Stimulated activated CD8-positive, alpha-beta memory T cell treated with anti-CD3 and anti-CD28 coated beads, Interleukin-12 subunit alpha, Interleukin-12 subunit beta, amount 100 ng/mL, for 24 hours (primary cell): ENCODE measurements around the gene RPTOR.

Experiments used
- DNase-seq: peaks from one replicate; pipeline ENCODE4 v3.0.0-alpha.2; 2020; ENCODE audit errors: extremely low read depth

The RPTOR gene

DNA sequence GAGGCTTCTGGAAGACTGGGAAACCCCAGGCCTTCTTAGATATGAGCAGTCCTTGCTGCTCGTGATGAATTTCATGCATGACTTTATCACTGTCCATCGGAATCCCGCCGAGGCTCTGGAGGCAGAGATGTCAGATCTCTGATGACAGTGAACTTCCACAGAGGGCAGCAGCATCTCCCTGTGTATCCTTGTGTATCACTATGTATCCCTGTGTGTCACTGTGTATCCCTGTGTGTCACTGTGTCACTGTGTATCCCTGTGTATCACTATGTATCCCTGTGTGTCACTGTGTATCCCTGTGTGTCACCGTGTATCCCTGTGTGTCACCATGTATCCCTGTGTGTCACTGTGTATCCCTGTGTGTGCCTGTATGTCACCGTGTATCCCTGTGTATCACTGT lies 286.9 kb downstream of the RPTOR start:
- DNase-seq: no peak

DNA sequence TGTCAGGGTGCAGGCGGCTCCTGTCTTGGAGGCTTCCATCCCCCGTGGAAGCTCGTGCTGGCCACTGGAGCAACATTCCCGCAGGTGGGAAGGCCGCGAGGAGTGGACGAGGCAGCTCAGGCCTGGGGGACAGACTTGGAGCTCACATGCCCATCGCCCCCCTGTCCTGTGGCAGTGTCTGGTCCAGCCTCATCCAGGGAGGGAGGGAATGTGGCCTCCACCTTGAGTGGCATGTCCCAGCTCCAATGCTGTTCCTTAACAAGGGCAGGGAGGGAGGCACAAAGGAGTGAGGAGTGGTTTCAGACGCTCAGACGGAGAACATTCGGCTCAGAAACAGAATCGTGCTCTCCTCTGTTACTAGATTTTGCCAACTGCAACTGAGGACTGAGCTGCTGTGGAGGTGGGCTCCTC lies 287.6 kb downstream of the RPTOR start:
- DNase-seq: no peak

DNA sequence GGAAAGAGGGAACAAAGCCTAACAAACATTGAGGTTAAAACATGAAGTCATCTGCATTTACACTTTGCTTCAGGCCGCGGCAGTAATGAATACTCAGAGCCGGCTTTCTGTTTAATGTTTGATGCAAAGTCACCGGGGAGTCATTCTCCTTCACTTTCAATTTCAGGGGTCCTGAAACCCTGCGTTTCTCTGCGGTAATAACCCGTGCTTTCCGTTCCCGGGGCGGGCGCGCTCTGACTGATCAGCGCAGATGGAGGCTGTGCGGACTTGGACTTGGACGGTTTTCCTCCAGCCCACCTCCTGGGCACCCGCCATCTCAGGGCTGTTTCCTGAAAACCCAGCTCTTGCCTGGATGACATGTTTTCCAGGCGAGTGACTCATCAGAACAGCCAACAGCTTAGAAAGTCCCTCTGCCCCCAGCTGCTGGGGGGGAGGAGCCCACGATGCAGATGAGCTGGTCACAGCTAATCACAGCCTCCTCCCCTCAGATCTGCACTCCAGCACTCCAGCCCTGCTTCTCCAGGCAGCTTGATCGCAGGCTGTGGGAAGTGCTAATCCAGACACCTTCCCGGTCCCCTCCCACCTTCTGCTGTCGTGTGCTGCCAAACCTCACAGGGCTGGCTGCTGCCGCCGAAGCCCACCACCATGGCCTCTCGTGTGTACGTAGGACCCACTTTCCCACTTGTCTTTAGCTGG lies 288.4 kb downstream of the RPTOR start:
- peak; percentile 60 for DNase-seq

DNA sequence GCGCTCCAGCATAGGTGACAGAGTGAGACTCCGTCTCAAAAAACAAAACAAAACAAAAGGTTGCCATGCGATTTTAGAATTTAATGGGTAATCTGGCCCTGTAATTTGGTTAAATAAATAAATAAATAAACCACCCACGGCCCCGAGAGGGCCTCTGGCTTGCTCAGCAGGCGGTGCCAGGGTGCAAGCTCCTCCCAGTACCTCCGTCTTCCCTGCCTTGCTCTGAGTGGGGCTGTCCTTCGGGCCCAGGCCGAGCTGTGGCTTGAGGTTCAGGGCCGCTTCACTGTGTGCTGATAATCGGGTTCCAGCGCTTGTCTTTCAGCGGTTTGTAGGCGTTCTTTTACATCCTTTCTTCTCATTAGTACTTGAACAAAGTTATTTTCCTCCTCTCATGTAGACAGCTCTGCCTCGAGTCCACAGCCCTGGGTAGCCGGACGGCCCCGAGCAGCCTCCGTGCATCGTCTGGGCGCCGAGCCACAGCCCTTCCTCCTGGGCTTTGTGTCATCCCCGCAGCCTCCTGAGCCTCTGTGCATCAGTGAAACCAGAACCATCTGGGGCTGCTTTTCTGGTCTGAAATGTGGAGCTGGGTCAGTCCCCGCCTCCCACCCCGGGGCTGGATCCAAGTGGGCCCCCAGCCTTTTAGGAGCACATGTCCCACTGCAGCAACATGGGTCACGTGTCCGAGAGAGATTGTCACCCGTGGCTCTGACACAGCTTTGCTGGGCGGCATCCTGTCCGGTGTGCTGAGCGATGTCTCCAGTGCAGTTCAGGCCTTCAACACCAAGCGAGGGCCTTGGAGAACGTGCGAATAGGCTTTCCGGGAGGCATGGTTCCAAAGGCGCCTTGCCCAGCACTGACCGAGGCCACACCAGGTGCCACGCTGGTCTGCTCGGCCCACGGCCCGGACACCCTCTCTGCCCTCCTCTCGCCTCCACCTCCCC lies 289.6 kb downstream of the RPTOR start:
- DNase-seq: no peak

DNA sequence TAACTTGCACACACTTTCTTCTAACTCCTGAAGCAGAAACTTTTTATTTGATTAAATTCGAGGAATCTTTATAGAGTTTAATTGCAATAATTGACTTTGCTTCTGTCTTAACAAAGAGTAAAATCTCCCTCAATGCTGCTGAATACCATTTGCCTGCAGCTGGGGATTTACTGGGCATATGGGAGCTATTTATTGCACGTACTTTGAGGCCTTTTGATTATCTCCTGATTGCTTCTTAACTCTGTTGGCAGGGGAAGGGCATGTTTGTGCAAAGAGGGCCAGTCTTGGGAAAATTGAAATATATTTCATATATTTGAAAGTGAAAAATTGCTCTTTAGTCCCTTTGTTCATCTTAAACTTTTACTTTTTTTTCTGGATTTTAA lies 290.2 kb downstream of the RPTOR start:
- no peak for DNase-seq

DNA sequence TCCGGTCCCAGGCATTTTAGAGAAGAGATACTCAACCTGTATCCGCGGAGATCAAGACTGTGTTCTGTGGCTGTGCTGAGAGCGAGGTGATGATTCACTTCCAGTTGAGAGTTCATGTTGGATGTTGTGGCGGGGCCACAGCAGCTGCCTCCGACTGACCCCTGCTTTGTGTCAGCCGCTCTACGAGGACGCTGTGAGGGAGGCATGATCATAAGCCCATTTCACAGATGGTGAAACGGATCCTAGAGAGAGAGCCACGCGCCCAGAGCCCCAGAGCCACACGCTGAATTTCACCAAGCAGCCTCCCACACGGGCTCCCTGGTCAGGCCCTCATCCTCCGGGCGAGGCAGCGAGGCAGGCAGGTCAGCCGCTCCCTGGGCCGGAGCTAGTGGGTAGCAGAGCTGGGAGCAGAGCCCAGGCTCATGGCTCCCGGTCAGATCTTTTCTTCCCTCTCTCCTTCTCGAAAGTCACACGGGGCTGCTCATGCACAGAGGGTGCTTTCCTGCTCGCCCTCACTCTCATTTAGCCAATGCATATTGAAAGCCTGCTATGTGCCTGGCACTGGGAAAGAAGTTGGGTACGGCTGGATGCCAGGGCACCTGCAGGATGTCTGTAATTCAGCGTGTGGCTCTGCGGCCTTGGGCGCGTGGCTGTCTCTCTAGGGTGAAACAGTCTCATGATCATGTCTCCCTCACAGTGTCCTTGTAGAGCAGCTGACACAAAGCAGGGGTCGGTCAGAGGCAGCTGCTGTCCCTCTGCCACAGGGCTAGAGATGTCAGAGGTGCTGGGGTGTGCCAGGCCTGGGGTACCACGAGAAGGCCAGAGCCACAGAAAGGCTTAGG lies 291.4 kb downstream of the RPTOR start:
- DNase-seq: no peak

DNA sequence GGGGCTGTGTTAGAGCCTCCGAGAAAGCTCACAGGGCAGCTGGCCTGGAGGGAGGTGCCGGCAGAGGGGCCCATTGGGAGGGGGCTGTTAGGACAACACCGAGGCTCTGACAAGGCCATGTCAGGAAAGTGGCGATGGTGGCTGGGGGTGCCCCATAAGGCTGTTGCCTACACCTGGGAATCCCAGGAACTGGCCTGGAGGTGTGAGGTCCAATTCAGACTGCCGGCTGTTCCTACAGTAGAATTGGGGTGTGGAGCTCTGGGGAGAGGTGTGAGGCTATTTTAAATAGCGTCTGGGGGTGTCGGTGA lies 292.0 kb downstream of the RPTOR start:
- no peak for DNase-seq

DNA sequence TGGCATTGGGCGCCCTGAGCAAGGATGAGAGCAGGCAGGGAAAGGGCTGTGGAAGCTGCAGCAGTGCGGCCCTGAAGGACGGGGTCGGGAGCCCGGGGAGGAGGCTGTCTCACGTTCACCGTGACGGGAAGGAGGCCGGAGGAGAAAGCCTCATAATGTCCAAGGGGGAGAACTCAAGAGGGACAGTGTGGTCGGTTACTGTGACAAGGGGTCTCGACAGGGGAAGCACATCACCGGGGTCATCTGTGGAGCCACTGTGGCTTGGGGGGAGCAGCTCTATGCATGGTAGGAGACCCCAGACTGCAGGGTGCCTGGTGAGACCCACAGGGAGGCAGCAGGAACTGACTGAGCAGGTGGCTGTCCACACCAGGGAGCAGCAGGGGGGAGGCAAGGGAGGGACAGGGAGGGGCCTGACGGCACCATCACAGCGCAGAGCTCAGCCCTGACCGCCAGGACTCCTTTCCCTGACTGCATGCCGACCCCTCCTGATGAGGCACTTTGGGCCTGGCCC lies 292.4 kb downstream of the RPTOR start:
- no peak for DNase-seq

DNA sequence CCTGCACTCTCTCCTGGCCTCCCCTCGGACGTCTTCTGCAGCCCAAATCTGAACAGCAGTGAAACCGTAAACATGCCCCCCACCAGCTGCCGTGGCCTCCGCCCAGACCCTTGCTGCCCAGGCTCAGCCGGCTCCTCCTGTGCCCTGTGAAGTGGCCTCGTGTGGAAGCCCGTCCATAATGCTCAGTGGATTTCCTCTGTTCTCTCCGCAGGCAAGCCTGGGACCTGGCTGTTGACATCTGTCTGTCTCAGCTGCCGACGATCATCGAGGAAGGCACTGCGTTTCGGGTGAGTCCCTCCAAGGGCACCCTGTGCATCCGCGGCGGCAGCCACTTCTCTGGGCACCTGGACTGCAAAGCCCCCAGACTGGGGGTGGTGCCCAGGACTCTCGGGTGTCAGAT lies 293.1 kb downstream of the RPTOR start:
- DNase-seq: no peak

DNA sequence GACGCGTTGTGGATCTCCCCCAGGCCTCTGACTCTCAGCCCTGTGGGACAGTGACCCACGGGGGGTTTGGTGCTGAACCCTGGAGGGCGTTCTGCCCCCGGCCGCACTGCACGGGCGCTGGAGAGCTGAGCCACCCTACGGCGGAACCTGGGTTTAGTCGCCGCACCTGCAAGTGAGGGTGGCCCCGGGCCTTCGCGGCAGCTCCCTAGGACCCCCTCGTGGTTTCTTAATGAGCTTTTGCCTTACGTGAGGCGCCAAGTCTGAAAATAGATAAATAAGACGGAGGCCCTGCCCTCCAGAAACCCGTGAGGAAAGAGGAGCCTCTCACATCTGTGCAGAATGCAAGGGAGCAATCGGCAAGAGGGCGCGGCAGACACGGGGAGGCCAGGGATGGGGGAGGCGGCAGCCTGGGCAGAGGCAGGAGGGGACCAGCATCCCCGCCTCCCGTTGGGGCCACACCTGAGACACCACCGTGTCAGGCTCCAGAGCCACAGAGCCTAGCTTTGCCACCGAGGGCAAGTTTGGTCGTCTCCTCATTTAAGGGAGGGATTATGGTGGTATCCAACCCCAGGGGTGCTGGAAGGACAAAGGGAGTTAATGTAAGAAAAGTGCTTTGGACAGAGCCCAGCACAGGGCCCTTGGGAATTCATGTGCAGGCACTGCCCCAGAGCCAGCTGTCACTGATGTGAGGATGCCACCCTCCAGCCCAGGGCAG lies 293.8 kb downstream of the RPTOR start:
- DNase-seq: no peak

DNA sequence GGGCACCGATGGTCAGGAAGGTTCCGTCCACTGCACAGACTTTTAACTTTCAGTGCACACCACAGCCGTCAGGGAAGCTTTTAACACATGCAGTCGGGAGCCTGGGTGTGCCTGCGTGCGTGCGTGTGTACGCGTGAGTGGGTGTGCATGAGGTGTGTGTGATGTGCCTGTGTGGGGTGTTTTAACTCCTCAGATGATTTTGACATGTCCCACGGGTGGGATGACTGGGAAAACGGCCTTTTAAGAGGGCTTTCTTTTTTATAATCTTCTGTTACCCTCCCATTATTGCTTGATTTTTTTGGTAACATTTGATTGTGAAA lies 294.3 kb downstream of the RPTOR start:
- no peak for DNase-seq

DNA sequence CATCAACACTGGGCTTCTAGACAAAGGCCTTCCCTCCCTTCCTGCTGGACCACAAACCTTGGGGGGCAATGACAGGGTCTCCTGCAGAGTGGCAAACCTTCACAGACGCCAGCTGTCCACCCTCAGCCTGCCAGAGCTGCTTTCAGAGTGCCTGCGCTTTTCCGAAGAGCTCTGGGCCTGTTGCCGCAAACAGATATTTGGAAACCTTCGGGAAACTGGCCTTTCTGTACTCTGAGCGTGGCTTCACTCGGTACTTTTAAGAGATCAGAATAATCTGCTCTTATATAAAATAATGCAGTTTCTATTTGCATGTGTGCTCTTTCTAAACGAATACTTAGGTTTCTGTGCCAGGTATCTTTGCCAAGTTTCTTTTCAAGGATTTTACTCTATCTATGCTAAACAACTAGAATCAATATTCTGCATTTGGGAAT lies 294.9 kb downstream of the RPTOR start:
- no peak for DNase-seq

DNA sequence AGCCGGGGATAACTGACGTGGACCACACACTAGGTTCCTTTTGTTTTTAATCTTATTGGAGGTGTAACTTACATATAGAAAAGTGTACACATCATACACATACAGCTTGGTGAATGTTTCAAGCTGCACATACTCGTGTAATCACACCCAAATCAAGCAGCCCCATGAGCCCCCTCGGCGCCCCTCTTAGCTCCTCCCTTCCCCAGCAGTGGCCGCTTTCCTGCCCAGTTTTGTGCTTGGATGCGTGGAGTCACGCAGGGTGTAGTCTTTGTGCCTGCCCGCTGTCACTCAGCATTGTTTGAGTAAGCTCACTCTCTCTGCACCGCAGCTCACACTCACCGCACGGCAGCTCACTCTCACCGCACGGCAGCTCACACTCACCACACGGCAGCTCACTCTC lies 295.3 kb downstream of the RPTOR start:
- DNase-seq: no peak

DNA sequence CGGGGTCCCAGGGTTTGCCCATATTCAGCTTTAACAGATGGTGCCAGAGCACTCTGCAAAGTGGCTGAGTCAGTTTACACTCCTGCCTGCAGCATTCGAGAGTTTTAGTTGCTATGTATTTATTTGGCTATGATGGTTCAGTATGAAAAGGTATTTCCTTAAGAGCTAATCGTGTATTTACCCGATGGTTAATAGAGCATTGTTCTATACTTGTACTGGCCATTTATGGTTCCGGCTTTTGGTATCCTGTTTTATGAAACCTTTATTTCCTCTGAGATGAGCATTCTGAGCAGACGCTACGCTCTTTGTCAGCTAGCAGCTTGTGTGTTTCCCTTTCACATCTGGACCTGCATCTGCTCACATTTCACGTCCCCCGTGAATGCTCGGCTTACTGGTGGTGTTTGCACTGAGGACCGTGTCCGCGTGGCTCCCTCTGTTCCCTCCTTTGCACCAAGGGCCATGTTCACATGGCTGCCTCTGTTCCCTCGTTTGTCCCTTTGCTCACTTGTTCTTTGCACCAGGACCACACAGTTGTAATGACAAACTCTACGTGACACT lies 297.9 kb downstream of the RPTOR start:
- no peak for DNase-seq

DNA sequence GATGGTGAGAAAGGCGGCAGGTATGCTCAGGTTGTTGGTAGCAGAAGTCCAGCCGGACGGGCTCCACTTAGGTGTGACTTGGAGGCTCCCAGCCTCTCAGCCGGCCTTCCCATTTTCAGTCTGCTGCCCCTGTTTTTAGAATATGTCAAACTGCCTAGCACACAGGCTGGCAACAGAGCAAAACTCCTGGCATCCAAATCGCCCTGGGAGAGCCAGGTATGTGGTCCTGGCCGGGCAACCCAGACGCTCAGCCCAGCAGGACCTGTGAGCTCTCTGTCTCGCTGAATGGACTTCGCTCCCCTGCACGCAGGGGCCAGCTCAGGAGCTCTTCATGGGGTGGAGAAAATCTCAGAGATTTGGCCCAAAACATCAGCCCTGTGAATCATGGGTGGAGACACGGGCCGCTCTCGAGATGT lies 299.1 kb downstream of the RPTOR start:
- DNase-seq: no peak

DNA sequence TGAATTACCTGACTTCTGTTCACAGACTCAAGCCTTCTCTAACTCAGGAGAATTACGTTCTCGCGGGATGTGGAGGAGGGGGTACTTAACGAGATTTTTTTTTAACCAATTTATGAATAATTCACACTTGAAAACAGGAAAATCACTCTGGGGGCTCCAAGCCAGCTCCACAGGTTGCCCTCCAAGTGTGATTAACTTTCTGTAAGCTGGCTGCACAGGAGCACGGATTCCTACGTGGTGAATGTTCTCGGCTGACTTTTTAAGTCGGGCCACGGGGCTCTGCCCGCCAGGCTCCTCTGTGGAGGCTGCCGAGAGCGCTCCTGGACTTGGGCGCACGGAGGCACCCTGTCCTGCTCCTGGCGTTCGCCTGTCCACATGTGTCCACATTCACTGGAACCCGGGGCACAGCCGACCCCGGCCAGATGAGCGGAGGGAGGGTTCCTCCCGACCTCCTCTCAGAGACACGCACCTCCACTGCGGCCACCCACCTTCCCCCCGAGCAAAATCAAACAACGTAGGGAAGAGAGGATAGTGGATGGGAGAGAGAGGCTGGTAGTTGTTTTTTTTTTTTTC lies 299.9 kb downstream of the RPTOR start:
- no peak for DNase-seq

DNA sequence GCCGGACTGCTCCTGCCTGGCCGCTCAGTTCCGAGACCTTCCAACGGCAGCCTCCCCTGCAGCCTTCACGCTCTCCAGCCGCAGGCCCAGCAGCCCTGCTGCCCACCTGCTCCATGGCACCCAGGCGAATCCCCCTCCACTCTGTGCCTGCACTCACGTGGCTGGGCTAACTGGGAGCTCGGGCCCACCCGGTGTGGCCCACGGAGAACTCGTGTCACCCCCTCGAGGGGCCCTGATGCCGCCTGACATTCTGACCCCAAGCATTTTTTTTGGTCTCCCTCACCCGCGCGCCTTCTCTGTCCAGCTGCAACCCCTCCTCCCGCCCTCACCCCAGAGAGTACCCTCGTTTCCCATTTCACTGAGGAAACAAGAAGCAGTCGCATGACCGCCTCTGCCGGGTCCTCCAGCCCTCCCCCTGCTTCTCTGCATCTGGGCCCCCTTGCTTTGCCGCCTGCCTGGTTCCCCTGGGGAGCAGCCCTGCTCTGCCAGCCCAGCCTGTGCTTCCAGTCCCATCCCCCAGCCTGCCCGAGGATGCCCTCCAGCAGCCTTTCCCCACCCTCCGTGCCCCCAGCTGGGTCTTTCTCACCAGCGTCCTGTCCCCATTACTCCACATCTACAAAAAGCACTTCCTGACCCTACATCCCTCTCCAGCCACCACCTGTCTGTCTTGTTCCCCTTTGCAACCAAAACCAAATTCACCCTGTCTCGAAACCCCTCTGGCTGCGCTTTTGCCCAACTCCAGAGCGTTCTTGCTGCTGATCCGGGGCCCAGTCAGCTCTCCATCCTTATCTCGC lies 300.6 kb downstream of the RPTOR start:
- no peak for DNase-seq

DNA sequence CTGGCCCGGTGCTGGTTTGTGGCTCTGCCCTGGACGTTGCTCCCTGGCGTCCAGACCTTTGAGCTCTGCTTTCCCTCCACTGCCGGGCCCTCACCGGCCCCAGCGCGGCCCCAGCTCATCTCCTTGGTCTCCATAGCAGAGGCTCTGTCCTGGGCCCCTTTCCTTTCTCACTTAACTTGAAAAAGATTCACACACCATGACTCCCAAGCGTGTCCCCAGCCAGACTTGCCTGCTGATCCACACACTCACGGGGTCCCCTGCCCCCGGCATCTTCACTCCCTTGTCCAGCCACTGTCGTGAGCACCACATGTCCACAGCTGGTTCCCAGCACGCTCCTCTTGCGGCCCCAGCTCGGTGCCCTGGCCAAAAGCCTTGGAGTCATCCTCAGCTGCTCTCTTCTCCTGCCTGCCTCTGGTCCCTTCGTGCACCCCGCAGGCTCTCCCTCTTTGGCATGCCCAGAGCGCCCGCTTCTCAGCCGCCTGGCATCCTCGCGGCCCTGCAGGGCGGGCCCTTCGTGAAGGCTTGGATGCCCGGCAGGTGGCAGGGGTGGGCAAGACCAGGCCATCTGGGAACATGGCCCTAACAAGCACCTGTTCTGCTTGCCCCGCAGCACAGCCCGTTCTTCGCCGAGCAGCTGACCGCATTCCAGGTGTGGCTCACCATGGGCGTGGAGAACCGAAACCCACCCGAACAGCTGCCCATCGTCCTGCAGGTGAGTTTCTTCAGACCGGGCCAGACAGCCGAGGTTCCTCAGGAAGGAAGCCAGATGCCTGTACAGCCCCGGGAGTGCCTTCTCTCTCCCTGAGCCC lies 301.4 kb downstream of the RPTOR start:
- DNase-seq: no peak

DNA sequence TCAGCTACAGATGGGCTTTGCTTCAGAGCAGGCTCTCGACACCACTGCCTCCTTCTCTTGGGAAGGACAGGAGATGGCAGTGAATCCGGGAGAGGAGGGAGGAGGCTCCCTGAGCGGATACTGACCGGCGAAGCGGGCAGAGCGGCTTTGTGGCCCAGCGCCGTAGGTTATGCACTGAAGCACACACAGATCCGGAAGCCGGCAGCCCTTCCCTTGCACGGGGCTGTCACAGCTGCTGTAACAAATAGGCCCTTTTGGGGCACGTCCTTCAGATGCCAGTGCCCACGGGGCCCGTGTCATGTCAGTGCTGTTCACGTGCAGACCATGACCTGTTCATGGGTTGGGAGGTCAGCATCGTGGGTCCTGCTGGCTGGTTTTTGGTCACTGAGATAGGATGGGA lies 302.3 kb downstream of the RPTOR start:
- DNase-seq: no peak
